GM13977 (cell line): Measurements from ENCODE around the gene ANXA1.

Experiments
- DNase-seq: peaks from one replicate; pipeline ENCODE4 v3.0.0; 2012; ENCODE audit warnings: low spot score
- in situ Hi-C: fragments of 300-500 bp; cut with MboI; formaldehyde crosslinking; loops from one replicate; pipeline ENCODE4 v1.12.0; 2022; ENCODE audit warnings: low sequenced_read_pairs, low pct_unique_long_range_greater_than_20kb, mixed read lengths, inconsistent platforms; ENCODE audit not compliant: unreplicated experiment
- TF ChIP-seq, protein P1 (sequence below): IDR thresholded peaks from 2 replicates; pipeline ENCODE4 v1.5.1; 2012; ENCODE audit warnings: mild to moderate bottlenecking, control low read depth; ENCODE audit not compliant: insufficient read depth; ENCODE audit errors: extremely low read depth, missing control alignments

The ANXA1 gene

DNA sequence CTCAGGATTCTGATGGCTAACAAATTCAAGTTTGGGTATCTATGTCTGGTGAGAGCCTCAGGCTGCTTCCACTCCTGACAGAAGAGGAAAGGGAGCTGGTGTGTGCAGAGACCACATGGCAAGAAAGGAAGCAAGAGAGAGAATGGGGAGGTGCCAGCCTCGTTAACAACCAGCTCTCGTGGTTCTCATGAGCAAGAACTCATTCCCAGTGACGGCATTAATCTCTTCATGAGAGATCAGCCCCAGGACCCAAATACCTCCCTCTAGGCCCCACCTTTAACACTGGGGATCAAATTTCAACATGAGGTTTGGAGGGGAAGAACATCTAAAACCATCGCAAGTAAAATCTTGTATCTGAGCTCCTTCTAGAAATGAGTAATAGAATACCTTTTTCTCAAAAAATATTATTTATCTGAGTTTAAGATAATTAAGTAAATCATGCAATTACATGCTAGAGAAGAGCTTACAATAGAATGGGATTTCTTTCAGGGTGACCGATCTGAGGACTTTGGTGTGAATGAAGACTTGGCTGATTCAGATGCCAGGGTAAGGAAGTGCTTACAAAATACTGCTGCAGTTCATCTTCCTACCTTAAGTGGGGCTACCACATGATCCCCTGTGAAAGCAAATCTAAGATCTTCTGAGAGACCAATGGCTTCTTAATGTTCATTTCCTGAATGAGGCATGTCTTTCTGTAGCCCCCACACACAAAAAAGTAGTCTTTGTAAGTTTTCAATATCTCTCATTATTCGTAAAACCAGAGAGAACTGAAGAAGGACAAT lies 11.5 kb downstream of the ANXA1 start:
- in situ Hi-C loops: no loop called here
- TF ChIP-seq, protein P1, sequence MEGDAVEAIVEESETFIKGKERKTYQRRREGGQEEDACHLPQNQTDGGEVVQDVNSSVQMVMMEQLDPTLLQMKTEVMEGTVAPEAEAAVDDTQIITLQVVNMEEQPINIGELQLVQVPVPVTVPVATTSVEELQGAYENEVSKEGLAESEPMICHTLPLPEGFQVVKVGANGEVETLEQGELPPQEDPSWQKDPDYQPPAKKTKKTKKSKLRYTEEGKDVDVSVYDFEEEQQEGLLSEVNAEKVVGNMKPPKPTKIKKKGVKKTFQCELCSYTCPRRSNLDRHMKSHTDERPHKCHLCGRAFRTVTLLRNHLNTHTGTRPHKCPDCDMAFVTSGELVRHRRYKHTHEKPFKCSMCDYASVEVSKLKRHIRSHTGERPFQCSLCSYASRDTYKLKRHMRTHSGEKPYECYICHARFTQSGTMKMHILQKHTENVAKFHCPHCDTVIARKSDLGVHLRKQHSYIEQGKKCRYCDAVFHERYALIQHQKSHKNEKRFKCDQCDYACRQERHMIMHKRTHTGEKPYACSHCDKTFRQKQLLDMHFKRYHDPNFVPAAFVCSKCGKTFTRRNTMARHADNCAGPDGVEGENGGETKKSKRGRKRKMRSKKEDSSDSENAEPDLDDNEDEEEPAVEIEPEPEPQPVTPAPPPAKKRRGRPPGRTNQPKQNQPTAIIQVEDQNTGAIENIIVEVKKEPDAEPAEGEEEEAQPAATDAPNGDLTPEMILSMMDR: no peak
- DNase-seq: no peak

DNA sequence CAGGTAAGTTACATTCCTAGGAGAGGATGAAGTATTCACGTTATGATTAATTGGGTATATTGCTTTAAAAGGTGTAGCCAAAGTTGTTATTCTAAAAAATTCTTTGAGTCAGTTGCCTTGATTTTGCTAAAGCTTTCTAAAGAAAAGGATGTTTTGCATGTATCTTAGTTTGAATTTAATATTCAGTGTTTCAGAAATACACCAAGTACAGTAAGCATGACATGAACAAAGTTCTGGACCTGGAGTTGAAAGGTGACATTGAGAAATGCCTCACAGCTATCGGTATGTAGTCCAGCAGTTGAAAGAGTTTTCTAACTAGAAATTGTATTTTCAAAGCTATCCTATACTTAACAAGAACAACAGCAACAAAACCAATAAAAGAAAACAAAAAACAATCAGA lies 14.2 kb downstream of the ANXA1 start:
- TF ChIP-seq, protein P1: no peak
- in situ Hi-C loops: no loop called here

DNA sequence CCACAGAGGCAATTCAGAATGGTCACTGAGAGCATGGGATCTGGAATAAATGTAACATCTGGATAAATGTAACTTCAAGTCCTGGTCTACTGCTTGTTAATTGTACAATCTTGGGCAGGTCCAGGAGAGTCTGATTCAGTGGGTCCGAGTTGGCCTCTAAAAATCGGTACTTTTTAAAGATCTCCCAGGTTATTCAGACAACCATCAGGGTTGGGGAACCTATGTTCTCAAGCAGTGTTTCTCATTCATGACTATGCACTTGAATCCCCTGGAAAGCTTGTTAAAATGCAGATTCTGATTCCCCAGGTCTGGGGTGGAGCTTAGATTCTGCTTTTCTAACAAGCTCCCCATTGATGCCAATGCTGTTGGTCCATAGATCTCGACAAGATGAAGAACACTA lies 14.8 kb downstream of the ANXA1 start:
- TF ChIP-seq, protein P1: no peak
- in situ Hi-C loops: no loop called here
- no peak for DNase-seq

More for the DNA sequence above, 14.2 kb downstream of the ANXA1 start:
- no peak for DNase-seq

DNA sequence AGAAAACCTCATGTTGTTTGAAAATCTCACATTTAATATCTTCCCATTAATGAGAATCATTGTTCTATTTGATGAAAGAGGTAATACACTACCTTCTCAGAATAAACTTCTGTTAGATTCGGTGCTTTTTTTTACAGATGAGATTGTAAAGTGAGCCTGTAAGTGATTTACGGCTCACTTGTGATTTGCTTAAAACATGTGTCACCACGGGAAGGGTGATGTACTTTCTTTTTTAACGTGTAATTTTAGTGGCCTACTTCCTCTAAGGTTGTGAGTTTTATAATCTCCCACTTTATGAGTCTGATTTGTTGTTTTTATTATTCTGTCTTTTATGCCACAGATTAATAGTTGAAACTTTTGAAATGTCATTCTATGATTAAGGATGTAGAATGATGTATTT lies 15.9 kb downstream of the ANXA1 start:
- TF ChIP-seq, protein P1: no peak
- in situ Hi-C loops: no loop called here
- DNase-seq: no peak

DNA sequence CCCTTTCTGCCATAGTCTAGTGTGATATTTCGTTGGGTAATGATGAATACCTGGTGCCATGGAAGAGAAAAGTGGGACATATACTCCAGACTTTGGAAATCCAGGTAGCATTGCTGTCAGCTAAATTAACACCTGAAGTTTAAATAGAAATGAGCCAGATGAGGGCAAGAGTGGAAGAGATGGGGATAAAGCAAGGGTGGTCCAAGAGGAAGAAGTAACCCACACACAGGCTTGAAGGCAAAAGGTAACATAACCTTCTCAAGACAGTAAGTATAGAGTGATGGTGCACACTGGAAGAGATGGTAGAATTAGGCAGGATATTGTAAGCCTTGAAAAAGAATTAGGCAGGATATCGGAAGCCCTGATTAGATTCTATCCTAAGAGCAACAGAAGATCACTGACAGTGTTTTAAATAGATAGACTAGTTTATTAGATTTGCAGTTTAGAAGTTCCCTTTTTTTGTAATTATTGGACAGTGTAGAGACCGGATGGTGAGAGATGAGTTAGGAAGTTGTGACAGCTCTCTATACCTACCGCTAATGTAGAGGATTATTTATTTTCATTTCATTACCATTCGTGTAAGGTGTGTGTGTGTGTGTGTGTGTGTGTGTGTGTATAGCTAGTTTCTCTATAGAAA lies 16.8 kb downstream of the ANXA1 start:
- TF ChIP-seq, protein P1: no peak
- DNase-seq: no peak
- in situ Hi-C loops: no loop called here

DNA sequence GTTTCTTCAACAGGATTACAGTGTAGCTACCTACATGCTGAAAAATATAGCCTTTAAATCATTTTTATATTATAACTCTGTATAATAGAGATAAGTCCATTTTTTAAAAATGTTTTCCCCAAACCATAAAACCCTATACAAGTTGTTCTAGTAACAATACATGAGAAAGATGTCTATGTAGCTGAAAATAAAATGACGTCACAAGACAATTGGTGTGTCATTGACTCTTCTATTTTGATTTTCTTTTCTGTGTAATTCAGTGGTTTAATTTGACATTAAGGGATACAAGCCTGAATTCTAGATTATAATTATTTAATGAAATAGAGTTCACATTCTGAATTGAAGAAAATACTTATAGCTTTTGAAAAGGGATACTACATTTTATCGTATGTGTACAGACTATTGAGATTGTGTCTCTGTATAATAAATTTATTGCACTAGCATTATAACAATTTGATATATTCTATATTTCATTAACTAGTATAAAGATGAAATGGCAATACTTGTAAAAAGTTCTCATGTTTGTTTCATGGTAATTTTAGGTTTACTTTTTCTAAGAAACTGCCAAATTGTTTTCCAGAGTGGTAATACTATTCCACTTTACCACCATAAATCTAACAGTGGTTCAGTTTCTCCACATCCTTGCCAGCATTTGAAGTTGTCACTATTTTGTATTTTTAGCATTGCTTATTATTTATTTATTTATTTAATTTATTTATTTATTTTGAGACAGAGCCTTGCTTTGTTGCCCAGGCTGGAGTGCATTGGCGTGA lies 18.7 kb downstream of the ANXA1 start:
- no peak for DNase-seq
- TF ChIP-seq, protein P1: no peak
- in situ Hi-C loops: no loop called here
